K562 (cell line): ENCODE results near the gene SCN1B. TPM values are rescaled to one million over a fixed set of nuclear protein-coding genes. Genes with fewer than 3 reads are reported as not detected.

Experiments used
- CREBBP ChIP-seq: IDR thresholded peaks from one replicate; pipeline ENCODE4 v1.6.1; 2012; ENCODE audit warnings: low read depth, mild to moderate bottlenecking, control low read depth, inconsistent platforms, low read length
- CSDE1 ChIP-seq, 2 experiments: fragments of 450-650 bp; IDR thresholded peaks; 2 replicates each; pipeline ENCODE4 v1.6.1; 2016; ENCODE audit warnings: mild to moderate bottlenecking in 1 of 2
- FOSL1 ChIP-seq: fragments of 200-800 bp; sonication (Bioruptor generic); conservative IDR thresholded peaks from 2 replicates; pipeline ENCODE4 v1.6.1; 2016; ENCODE audit warnings: missing genetic modification characterization, missing compliant biosample characterization
- HNRNPUL1 ChIP-seq: fragments of 200-400 bp; formaldehyde crosslinking; IDR thresholded peaks from 2 replicates; pipeline ENCODE4 v1.6.1; 2017; ENCODE audit warnings: low read length
- KDM5B ChIP-seq: fragments of 200-600 bp; sonication (generic); IDR thresholded peaks from 2 replicates; pipeline ENCODE4 v1.6.1; 2012; ENCODE audit warnings: low read depth, mild to moderate bottlenecking, moderate library complexity, low read length, control low read depth, inconsistent platforms; ENCODE audit not compliant: insufficient replicate concordance
- MNT ChIP-seq, 2 experiments: fragments of 450-650 bp; conservative IDR thresholded peaks; 2 replicates each; pipeline ENCODE4 v1.6.1; 2017; ENCODE audit warnings: mild to moderate bottlenecking in 2 of 2, moderate library complexity in 2 of 2
- POLR2AphosphoS5 ChIP-seq: IDR thresholded peaks from 2 replicates; pipeline ENCODE4 v1.6.1; 2011; ENCODE audit warnings: mild to moderate bottlenecking, low read depth, low read length, moderate library complexity; ENCODE audit not compliant: control insufficient read depth, insufficient read depth
- RBM25 ChIP-seq: fragments of 200-400 bp; formaldehyde crosslinking; IDR thresholded peaks from 2 replicates; pipeline ENCODE4 v1.6.1; 2018; ENCODE audit warnings: low read length, low read depth, moderate library complexity; ENCODE audit not compliant: severe bottlenecking
- SRF ChIP-seq, 2 experiments: fragments of 250-450, 450-650 bp in 1 of 2; sonication (Bioruptor Pico) in 1 of 2; sonication (generic) in 1 of 2; formaldehyde crosslinking; IDR thresholded peaks; 2 replicates each; pipeline versions ENCODE4 v1.5.0 to v1.5.1; 2020 to 2022; ENCODE audit warnings: mild to moderate bottlenecking in 1 of 2, missing genetic modification reagents in 1 of 2
- SRSF1 ChIP-seq: fragments of 200-400 bp; formaldehyde crosslinking; IDR thresholded peaks from 2 replicates; pipeline ENCODE4 v1.6.1; 2017; ENCODE audit warnings: mild to moderate bottlenecking, low read depth, low read length, moderate library complexity
- ZBTB11 ChIP-seq, 3 experiments: fragments of 200-800 bp in 1 of 3; fragments of 250-450 bp in 1 of 3; fragments of 450-650 bp in 1 of 3; sonication (Bioruptor Pico) in 1 of 3; sonication (Bioruptor generic) in 1 of 3; formaldehyde crosslinking in 1 of 3; IDR thresholded peaks; 2 replicates each; pipeline versions ENCODE4 v1.6.1 to v1.8.0; 2016 to 2022; ENCODE audit warnings: mild to moderate bottlenecking in 2 of 3, missing genetic modification characterization in 2 of 3, missing compliant biosample characterization in 1 of 3, moderate library complexity in 1 of 3
- ZBTB43 ChIP-seq: sonication (generic); formaldehyde crosslinking; IDR thresholded peaks from 2 replicates; pipeline ENCODE4 v1.8.0; 2023; ENCODE audit warnings: mild to moderate bottlenecking, missing genetic modification reagents
- polyA plus RNA-seq, 8 experiments: library from polyadenylated mRNA; depleted of rRNA in 4 of 8; stranded (reverse) in 5 of 8; unstranded in 3 of 8; fragments of >200 nt; fragmentation: Nextera tagmentation in 2 of 8; fragmentation: Illumina TruSeq in 1 of 8; extraction: Ambion mirVana in 2 of 8; extraction: Trizol in 1 of 8; gene quantifications; 2 replicates each; pipeline versions ENCODE4 v1.2.1 to v1.2.3, GENCODE V29; 2011 to 2014; ENCODE audit warnings: inconsistent platforms in 1 of 8, missing spikeins in 1 of 8
- total RNA-seq, 7 experiments: library from RNA; depleted of rRNA in 6 of 7; stranded (reverse); fragments of >200 nt in 6 of 7; fragmentation: Illumina TruSeq in 2 of 7; extraction: Trizol in 2 of 7; gene quantifications; 2 replicates each; pipeline versions ENCODE4 v1.2.1 to v1.2.3, GENCODE V29; 2011 to 2021; ENCODE audit warnings: low replicate concordance in 1 of 7
- TF ChIP-seq, protein P1 (sequence below), 3 experiments: IDR thresholded peaks in 2 of 3; conservative IDR thresholded peaks in 1 of 3; 2 replicates each; pipeline ENCODE4 v1.5.1; 2011 to 2012; ENCODE audit warnings: low read length in 3 of 3, mild to moderate bottlenecking in 3 of 3, control low read depth in 2 of 3, improper control_type of control experiment in 1 of 3, inconsistent platforms in 1 of 3, low read depth in 1 of 3, mixed read lengths in 1 of 3, moderate library complexity in 1 of 3; ENCODE audit not compliant: insufficient read depth in 2 of 3
- TF ChIP-seq, protein P2 (sequence below): fragments of 250-450 bp; sonication (Bioruptor Pico); IDR thresholded peaks from 2 replicates; pipeline ENCODE4 v1.4.0; 2020; ENCODE audit warnings: borderline replicate concordance

SCN1B gene
- total and polyA plus RNA-seq, 9 of the 15 experiments (the other 6 are each of a cell fraction or from before 2014, with no cell fraction given): 0.03 to 2.5 (median 0.91) TPM

GRCh38 chr19:34999498-35000337 lies 30.6 kb upstream of the SCN1B start, which contains the start of gene GRAMD1A (continued):
- TF ChIP-seq ZBTB11 (CRISPR knock-in tag; IDR thresholded peaks at IDR 0.05) (peak in 1 of 3 experiments; percentile 69; a peak in 2 of 6 replicates), SRF (CRISPR knock-in tag; IDR thresholded peaks at IDR 0.05) (peak in 1 of 2 experiments; percentile 61; a peak in 1 of 4 replicates), HNRNPUL1 (no peak), SRSF1 (no peak), ZBTB43 (no peak), FOSL1 (tag) (peak; percentile 39), RBM25 (no peak), POLR2AphosphoS5 (peak; percentile 70), CREBBP (no peak), MNT (conservative IDR thresholded peaks at IDR 0.05) (0 out of 4 replicates have a peak, but pooled peaks of 1 of the 2 experiments have one; percentile 27), CSDE1 (IDR thresholded peaks at IDR 0.05) (peak in 1 of 2 experiments; percentile 34; a peak in 1 of 4 replicates), KDM5B (peak; percentile 67)
- TF ChIP-seq, protein P1, sequence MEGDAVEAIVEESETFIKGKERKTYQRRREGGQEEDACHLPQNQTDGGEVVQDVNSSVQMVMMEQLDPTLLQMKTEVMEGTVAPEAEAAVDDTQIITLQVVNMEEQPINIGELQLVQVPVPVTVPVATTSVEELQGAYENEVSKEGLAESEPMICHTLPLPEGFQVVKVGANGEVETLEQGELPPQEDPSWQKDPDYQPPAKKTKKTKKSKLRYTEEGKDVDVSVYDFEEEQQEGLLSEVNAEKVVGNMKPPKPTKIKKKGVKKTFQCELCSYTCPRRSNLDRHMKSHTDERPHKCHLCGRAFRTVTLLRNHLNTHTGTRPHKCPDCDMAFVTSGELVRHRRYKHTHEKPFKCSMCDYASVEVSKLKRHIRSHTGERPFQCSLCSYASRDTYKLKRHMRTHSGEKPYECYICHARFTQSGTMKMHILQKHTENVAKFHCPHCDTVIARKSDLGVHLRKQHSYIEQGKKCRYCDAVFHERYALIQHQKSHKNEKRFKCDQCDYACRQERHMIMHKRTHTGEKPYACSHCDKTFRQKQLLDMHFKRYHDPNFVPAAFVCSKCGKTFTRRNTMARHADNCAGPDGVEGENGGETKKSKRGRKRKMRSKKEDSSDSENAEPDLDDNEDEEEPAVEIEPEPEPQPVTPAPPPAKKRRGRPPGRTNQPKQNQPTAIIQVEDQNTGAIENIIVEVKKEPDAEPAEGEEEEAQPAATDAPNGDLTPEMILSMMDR (IDR thresholded peaks at IDR 0.05 in 2 of 3, conservative IDR thresholded peaks at IDR 0.05 in 1 of 3; ENCODE audit: insufficient read depth in 2 of 3, low read depth in 1 of 3, low read length in 3 of 3): no peak
- TF ChIP-seq, protein P2, sequence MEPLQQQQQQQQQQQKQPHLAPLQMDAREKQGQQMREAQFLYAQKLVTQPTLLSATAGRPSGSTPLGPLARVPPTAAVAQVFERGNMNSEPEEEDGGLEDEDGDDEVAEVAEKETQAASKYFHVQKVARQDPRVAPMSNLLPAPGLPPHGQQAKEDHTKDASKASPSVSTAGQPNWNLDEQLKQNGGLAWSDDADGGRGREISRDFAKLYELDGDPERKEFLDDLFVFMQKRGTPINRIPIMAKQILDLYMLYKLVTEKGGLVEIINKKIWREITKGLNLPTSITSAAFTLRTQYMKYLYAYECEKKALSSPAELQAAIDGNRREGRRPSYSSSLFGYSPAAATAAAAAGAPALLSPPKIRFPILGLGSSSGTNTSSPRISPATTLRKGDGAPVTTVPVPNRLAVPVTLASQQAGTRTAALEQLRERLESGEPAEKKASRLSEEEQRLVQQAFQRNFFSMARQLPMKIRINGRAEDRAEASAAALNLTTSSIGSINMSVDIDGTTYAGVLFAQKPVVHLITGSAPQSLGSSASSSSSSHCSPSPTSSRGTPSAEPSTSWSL (CRISPR knock-in tag): no peak
